ENCODE measurements around the gene CLK4. TPM values are rescaled to one million over a fixed set of nuclear protein-coding genes. Genes with fewer than 3 reads are reported as not detected.
A peak's percentile ranks its signal among the peaks of the same experiment; 100 is the strongest.

CLK4 gene
- total RNA-seq, 1 experiment from 2014 or later, result 16.0 TPM

GRCh38 chr5:178590141-178590923 is 36.5 kb downstream of the CLK4 start, which contains the start of gene COL23A1 (continued):
- TF ChIP-seq ZNF232 (CRISPR knock-in tag; IDR thresholded peaks at IDR 0.05) (0 out of 2 replicates have a peak, but pooled peaks have one; percentile 74), ZNF138 (CRISPR knock-in tag; conservative IDR thresholded peaks at IDR 0.05) (peak; percentile 20; the same call in 1 of the 2 replicates), TEAD1 (CRISPR knock-in tag; IDR thresholded peaks at IDR 0.05) (peak; percentile 19; the same call in 1 of the 2 replicates), ZNF416 (CRISPR knock-in tag; IDR thresholded peaks at IDR 0.05) (0 out of 2 replicates have a peak, but pooled peaks have one; percentile 18), FOXJ3 (CRISPR knock-in tag; IDR thresholded peaks at IDR 0.05; ENCODE audit: borderline replicate concordance) (no peak), CBFB (CRISPR knock-in tag; IDR thresholded peaks at IDR 0.05; ENCODE audit: low read depth) (0 out of 2 replicates have a peak, but pooled peaks have one; percentile 41), FOXP4 (CRISPR knock-in tag; IDR thresholded peaks at IDR 0.05) (peak; percentile 75; the same call in 1 of the 2 replicates), CREM (CRISPR knock-in tag; IDR thresholded peaks at IDR 0.05) (peak; percentile 69; the same call in 1 of the 2 replicates)

- ChIA-PET POLR2A (no interaction called here), CTCF (interaction anchor here (0.6 to 5.6 kb wide), 50 partner anchors 12 to 365 kb away, joined by 3 to 88 read pairs (median 4); partner anchors contain the start of genes PHYKPL and ZNF354A)
- ATAC-seq, result peak; percentile 27
- H3K9me3 Mint-ChIP-seq, result peaks cover 7% of the 10 kb centered on the region
- H3K4me1 Mint-ChIP-seq, result peaks cover 37% of the 10 kb centered on the region
- H3K27ac Mint-ChIP-seq, result no peak overlapping the region
- peak; percentile 48 for DNase-seq (ENCODE audit: low spot score)
- H3K36me3 Mint-ChIP-seq, result peaks cover 5% of the 10 kb centered on the region
- no peak for TF ChIP-seq ZNF317 (CRISPR knock-in tag; IDR thresholded peaks at IDR 0.05; ENCODE audit: borderline replicate concordance, low read depth)
- TF ChIP-seq RELA (CRISPR knock-in tag; IDR thresholded peaks at IDR 0.05; ENCODE audit: borderline replicate concordance), result no peak
- TF ChIP-seq ARID4B (CRISPR knock-in tag; IDR thresholded peaks at IDR 0.05; ENCODE audit: borderline replicate concordance), result 0 out of 2 replicates have a peak, but pooled peaks have one; percentile 34
- peak; percentile 39; the same call in 1 of the 2 replicates for TF ChIP-seq ZNF423 (CRISPR knock-in tag; IDR thresholded peaks at IDR 0.05)
- no peak for TF ChIP-seq PRRX2 (CRISPR knock-in tag; IDR thresholded peaks at IDR 0.05)
- no peak for TF ChIP-seq ZNF671 (CRISPR knock-in tag; IDR thresholded peaks at IDR 0.05)
- TF ChIP-seq HMGXB4 (CRISPR knock-in tag; IDR thresholded peaks at IDR 0.05), result no peak
- peak; percentile 94; the same call in 1 of the 2 replicates for TF ChIP-seq KAT7 (CRISPR knock-in tag; IDR thresholded peaks at IDR 0.05; ENCODE audit: borderline replicate concordance)
- TF ChIP-seq USF1 (CRISPR knock-in tag; IDR thresholded peaks at IDR 0.05), result peak; percentile 48; the same call in 1 of the 2 replicates
- TF ChIP-seq MAX (CRISPR knock-in tag; IDR thresholded peaks at IDR 0.05), result 0 out of 2 replicates have a peak, but pooled peaks have one; percentile 48
- TF ChIP-seq IRF1 (CRISPR knock-in tag; IDR thresholded peaks at IDR 0.05), result 0 out of 2 replicates have a peak, but pooled peaks have one; percentile 41
- peak; percentile 31; the same call in 1 of the 2 replicates for TF ChIP-seq USF2 (CRISPR knock-in tag; IDR thresholded peaks at IDR 0.05)
- TF ChIP-seq NR1H2 (CRISPR knock-in tag; IDR thresholded peaks at IDR 0.05), result no peak
- H3K4me3 Mint-ChIP-seq, result peak overlapping the region; percentile 72
- H3K27me3 Mint-ChIP-seq (ENCODE audit: low read depth), result peaks cover 25% of the 10 kb centered on the region
Measured at GRCh38 chr5:178589180-178590140, 37.4 kb downstream of the CLK4 start.

Data from WTC11 (cell line).